Cardiac septum (tissue), 1 donor: ENCODE results near the gene PMS1. TPM values are rescaled to one million over a fixed set of nuclear protein-coding genes. Genes with fewer than 3 reads are reported as not detected.
"Not testable (repeated sequence)": the region's sequence is repeated elsewhere in the genome, so short reads cannot be mapped to it uniquely, and the experiment has no call there.

Experiments
- DNase-seq: peaks from one replicate; pipeline ENCODE4 v3.0.0-alpha.2; 2020; ENCODE audit warnings: low spot score
- intact Hi-C: fragments of 100-400 bp; cut with DNase I; formaldehyde crosslinking; loops from one replicate; pipeline ENCODE4 v1.14.0; 2022
- total RNA-seq: library from RNA; stranded (reverse); fragmentation: NEBNext Ultra II Directional; extraction: Animal tissue kit (Norgen Biotek cat#: 25700); gene quantifications from one replicate; pipeline ENCODE4 v1.2.1, GENCODE V29; 2021
- donor health status: DM: no; HTN: no; CAD: no.

PMS1 gene
- total RNA-seq, 1 donor from 2014 or later: 11.1 TPM

DNA sequence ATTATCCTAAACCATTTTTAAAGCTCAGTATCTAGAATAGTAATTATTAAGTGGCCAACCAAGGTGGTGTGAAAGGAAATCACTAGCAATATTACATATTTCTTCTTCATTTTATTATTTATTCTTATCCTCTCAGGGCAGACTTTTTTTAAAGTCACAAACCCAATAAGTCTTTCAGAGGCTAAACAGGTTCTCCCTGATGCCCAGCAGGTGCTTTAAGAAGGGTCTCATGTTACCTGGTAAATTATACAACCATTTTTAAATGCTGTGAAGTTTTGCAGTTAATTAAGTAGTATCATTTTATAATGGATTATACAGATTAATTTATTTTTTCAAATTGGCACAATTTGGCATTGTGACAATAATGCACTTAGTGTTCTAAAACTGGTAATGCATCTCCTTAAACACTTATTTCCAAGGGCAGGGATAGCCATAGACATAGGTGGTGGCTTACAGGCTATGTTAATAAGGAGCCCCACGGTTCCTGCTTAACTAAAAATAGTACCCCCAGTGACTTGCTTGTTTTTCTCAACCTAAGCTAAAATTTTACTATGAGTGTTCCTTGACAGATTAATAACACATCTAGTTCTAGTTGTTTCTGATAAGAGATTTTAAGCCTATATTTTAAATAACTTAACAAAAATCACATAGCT, 67.0 kb downstream of the PMS1 start:
- intact Hi-C loops: no loop called here
- DNase-seq: no peak

DNA sequence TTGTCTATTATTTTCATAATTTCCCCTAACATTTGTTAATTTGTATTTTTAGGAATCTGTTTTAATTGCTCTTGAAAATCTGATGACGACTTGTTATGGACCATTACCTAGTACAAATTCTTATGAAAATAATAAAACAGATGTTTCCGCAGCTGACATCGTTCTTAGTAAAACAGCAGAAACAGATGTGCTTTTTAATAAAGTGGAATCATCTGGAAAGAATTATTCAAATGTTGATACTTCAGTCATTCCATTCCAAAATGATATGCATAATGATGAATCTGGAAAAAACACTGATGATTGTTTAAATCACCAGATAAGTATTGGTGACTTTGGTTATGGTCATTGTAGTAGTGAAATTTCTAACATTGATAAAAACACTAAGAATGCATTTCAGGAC, 69.9 kb downstream of the PMS1 start:
- intact Hi-C loops: no loop called here
- no peak for DNase-seq

DNA sequence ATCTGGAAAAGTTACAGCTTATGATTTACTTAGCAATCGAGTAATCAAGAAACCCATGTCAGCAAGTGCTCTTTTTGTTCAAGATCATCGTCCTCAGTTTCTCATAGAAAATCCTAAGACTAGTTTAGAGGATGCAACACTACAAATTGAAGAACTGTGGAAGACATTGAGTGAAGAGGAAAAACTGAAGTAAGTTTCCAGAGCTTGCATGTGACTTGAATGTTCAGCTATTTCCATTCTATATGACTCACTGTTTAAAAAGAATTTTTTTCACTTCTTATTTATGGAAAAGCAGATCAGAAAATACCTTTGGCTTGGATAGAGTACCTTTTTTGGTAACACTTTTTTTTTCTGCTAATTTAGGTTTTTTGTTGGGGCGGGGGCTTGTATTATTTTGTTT, 70.7 kb downstream of the PMS1 start:
- intact Hi-C loops: no loop called here
- DNase-seq: no peak

DNA sequence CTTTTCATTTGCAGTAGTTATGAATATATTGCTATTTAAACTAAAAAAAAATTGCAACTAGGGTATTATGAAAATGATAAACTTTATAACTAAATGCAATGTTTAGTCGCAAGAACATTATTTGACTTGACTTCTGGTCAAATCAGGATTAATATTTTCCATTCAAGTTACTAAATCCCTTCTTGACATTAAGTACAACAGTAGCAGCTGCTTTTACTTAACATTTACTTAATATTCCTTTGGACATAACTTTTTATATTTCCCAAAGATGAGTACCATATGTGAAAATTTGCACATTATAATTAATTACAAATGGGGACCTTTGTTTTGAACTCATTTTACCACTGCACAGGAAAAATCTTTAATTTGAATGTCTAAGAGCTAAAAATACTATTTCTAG, 74.0 kb downstream of the PMS1 start:
- intact Hi-C loops: no loop called here
- no peak for DNase-seq

DNA sequence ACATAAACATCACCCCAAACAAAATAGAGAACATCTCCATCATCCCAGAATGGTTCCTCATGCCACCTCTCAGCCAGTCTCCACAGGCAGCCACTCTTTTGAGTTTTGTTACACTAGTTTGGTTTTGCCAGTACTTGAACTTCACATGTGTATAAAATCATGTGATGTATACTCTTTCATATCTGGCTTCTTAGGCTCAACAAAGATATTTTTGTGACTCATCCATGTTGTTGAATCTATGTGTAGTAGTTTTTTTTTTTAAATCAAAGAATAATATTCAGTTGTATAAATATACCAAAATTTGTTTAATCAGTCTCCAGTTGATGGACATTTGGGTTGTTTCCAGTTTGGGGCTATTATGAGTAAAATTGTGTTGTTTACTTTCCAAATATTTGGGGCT, 75.9 kb downstream of the PMS1 start:
- intact Hi-C loops: no loop called here
- no peak for DNase-seq

DNA sequence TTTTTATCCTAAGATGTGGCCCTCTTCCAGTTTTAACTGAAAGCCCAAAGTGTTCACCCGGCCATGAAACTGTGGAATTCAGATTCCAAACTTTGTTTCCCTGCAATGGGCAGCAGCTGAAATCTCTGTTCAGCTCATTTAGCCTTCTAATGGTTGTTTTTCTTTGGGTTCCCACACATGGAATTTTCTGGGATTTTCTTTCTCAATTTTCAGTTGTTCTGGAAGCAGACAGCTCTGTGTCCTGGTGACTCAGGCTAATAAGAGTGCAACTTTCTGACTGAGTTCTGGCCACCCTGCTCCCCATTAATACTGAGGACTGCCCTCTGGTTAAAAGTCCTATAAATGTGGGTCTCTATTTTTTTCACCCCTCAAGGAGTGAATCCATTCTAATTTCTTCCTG, 78.5 kb downstream of the PMS1 start:
- intact Hi-C loops: no loop called here
- DNase-seq: no peak

DNA sequence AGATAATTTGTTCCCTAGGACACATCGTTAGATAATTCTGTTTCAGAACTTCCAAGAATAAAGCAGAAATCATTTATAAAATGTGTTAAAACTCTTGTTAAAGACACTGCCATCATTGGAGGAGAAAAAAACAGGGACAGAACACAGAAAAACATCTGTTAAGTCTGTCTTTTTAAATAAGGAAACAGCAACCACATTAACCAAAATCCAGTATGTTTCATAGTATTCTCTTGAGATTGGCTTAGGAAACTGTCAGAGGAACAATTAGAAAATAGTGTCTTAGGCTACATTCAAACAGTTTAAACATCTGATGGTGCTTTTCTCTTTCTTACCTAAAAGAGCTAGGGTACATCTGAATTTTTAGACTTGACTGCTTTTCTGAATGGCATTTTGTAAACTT, 81.6 kb downstream of the PMS1 start:
- intact Hi-C loops: no loop called here
- no peak for DNase-seq

DNA sequence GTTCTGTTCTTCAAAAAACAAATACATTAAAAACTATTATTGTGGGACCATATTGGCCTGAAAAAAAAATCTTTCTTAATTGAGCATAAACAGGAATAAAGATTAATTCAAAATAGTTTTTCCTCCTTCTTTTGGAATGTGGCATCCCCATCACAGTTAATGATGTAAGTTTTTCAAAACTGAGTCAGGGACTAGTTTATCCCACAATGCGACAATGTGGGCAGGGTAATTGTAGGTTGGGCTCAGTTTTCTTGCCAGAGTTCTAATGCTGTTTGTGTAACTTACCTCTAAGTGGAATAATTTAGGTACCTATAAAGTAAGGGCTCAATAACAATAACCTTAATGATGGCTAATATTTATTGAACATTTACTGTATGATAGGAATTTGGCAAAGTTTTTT, 82.0 kb downstream of the PMS1 start:
- intact Hi-C loops: no loop called here
- no peak for DNase-seq

DNA sequence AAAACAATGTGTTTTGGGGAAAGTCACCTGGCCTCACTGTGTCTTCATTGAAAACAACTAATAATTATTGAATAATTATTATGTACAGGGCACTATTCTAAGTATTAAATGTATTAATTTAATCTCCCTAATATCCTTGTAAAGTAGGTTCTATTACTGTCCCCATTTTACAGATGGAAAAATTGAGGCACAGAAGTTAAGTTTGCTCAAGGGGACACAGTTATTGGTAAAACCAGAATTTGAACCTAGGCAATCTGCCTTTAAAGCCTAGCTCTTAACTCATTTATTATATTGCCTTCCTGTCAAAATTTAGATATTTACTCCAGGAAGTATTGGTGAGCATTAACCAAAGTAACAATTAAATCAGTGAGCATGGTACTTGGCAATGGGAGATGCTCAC, 84.6 kb downstream of the PMS1 start:
- intact Hi-C loops: no loop called here

DNA sequence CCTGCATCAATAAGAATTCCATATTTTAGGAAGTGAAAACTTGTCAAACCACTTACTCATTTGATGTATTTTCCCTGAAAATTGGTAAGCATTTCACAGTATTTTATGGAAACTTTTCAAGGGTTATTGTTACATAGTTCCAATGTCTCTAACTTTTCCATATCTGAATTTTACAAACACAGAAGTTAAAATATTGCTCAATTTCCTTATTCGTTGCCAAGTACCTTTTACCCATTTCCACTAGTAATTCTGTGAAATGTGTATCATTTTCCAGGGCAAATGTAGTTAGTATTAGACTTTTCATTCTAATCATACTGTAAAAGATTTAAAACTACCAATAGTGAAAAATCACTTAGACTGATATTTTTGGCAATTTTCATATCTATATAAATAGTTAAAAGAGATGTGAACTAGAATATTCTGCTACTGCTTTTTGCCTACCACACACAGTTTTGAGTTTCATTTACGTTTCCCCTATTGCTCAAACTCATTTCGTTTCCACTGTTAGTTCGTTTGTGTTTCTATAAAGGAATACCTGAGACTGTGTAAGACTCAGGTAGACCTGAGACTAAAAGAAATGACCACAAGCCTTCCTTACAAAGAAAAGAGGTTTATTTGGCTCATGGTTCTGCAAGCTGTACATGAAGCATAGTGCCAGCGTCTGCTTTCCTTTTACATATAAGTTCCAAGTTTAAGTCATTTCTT, 86.3 kb downstream of the PMS1 start:
- intact Hi-C loops: no loop called here
- no peak for DNase-seq

More for the DNA sequence above, 84.6 kb downstream of the PMS1 start:
- no peak for DNase-seq

DNA sequence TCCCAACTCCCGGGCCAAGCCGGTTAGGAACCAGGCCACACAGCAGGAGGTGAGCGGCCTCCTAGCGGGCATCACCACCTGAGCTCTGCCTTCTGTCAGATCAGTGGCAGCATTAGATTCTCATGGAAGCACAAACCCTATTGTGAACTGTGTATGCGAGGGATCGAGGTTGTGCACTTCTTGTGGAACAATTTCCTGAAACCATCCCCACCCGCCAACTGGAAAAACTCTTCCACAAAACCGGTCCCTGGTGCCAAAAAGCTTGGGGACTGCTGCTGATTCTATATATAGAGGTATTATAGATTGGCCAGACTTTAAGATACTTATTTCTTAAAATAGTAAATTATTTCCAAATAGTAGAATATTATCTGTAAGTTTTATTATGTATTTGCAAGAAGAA, 89.4 kb downstream of the PMS1 start:
- DNase-seq: no peak
- intact Hi-C loops: no loop called here

DNA sequence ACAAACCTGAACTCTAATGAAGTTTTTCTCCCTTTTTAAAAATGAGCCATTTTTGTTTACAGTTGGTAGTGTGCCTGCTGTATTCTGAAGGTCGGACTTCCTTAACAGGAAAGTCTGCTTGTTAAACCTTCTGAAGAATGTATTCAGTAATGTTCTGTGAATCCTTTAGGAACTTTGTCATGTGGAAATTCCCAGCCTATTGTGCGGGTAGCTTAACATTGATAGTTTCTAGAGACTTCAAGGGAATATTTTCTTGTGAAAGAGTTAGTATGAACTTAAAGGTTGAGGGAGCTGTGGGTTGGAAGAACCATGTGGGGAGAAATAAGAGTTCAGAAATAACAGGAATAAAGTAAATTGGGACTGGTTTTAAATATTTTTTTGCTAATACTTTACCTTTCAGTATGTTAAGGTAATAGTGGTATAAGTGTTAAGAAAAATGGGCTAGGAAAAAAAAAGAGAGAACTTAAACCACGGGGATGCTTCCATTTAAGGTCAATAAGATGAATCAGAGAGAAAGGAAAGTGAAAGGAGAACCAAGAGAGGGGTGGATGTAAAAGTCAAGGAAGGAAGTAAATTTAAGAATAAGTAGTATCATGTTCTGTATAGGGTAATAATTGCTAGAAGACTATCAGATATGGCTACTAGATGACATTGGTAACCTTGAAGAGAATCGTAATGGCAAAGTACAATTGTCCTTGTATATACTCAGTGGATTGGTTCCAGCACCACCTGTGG, 90.5 kb downstream of the PMS1 start:
- no peak for DNase-seq
- intact Hi-C loops: no loop called here

DNA sequence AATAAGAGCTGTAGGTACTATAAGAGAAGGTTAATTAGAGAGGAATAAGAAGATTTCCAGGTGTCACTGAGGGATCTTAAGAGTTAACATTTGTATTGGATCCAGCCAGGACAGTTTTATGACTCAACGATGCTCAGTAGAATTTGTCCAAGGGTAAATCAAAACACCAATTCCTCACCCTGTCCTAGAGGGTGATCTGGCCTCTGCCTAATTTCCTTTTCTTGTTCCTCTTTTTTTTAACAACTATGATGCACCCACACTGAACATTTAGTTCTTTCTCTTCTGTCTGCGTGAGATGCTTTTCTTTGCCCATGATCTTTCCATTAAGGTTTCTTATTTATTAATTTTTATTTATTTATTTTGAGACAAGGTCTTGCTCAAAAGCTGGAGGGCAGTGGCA, 92.0 kb downstream of the PMS1 start:
- no peak for DNase-seq
- intact Hi-C loops: no loop called here

DNA sequence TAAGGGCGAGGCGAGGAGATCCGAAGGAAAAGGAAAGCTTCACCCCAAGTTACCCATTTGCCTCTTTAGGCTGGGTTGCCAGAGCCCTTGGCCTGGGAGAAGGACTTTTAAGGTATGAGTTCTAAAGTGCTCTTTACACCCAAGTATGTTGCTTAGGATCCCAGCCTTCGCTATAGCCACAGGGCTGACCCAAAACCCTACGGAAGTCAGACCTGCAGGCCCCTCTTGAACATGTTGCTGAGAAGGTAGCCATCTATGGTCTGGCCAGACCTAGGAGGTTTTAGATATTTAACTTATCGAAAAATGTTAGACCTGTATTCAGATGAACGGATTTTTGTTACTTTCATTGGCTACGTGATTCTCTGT, 95.4 kb downstream of the PMS1 start:
- no peak for DNase-seq
- intact Hi-C loops: no loop called here

DNA sequence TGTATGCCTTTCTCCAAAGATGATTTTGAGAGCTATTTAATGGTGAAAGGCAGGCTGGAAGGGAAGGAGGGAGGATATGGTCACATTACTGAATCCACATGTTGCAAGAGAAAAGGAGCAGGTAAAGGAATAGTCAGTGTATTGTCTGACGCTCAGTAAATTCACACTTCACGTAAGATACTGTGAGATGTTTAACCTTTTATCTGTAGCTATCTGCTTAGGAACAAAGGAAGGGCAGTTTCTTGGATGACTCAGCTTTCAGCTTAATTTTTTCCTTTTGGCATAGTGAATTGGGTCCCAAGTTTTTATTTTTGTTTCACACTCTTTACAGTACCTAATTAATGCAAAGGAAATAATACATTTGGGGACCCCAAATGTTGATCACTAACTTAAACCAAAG, 96.2 kb downstream of the PMS1 start:
- intact Hi-C loops: no loop called here
- no peak for DNase-seq

DNA sequence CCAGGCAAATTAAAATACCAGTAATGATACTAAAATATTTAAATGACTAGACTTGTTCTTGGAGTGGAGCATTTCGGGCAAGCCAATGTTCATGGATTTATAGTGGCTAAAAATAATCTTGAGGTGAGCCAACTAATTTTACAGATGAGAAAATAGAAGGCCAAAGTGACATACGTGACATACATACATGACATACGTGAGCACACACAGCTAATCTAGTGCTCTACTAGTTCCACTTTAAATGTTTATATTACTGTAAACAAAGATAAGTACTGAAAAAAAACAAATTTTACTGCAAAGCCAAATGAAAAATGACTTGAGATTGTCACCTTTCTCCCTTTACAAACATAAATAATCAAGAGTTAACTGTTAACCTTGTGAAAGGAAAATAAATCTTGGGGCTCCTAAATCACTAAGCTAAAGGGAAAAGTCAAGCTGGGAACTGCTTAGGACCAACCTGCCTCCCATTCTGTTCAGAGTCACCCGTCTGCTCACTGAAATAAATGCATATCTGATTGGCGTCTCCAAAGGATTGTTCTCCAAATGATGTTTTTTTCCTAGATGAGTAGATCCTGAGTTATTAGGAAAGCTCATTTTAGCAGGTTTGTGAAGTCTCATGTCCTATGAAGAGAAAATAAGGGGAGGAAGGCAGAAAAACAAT, 96.7 kb downstream of the PMS1 start:
- no peak for DNase-seq
- intact Hi-C loops: no loop called here

DNA sequence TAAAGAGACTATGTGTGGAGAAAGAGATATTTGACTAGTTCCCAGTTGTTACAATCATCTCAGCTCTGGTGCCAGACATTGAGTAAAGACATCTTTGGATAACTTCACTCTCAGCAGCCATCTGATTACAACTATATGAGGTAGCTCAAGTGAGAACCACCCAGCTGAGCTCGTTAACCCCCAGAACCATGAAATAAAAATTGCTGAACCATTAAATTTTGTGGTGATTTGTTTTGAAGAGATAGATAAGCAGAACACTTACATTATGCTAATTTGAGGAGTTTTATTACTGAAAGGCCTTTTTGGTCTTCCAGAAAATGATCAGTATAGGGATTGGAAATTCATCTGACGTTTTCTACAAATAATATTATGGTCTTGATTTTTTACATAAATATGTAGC, 101.1 kb downstream of the PMS1 start:
- intact Hi-C loops: no loop called here
- no peak for DNase-seq

DNA sequence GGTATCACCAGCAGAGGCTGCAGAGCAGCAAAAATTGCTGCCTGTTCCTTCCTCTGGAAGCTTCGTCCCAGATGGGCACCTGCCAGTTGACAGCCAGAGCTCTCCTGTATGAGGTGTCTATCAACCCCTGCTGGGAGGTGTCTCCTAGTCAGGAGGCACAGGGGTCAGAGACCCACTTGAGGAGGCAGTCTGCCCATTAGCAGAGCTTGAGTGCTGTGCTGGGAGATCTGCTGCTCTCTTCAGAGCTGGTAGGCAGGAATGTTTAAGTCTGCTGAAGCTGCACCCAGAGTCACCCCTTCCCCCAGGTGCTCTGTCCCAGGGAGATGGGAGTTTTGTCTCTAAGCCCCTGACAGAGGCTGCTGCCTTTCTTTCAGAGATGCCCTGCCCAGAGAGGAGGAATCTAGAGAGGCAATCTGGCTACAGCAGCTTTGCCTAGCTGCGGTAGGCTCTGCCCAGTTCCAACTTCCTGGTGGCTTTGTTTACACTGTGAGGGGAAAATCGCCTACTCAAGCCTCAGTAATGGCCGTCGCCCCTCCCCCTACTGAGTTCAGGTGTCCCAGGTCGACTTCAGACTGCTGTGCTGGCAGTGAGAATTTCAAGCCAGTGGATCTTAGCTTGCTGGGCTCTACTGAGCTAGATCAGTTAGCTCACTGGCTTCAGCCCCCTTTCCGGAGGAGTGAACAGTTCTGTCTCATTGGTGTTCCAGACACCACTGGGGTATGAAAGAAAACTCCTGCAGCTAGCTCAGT, 108.5 kb downstream of the PMS1 start:
- intact Hi-C loops, DNase-seq: not testable (repeated sequence)

DNA sequence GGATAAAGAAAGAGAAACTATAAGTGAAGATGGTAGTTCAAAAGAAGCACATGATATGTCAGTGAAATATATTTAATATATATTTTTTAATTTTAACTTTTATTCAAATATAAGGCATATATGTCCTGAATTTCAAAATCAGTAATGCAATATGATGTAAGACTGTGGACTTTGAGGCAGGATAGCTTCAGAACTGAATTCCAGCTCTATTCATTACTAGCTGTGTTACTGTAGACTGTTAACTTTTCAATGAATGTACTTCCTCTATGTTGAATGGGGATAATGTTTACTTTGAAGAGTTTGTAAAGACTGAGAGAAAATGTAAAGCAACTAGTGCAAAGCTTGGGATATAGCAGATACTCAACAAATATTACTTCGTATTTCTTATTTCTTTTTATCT, 112.6 kb downstream of the PMS1 start:
- no peak for DNase-seq
- intact Hi-C loops: no loop called here

DNA sequence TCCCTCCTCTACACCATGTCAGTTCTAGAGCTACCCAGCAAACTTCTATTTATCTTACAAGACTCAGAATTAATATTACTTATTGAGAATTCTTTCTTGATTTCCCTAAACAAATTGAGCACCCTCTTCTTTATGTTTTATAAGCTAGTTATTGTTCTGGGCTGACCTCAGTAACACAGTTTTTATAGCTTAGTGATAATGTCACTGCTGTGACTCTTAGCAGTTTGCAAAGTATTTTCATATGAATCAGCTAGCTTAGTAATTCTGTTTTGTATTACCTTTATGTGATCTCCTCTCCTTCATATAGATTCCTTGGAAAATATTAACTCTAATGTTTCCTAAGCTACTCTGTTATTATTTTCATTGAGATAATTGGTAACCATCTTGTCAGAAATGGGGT, 114.9 kb downstream of the PMS1 start:
- intact Hi-C loops: no loop called here

More for the DNA sequence above, 114.9 kb downstream of the PMS1 start:
- no peak for DNase-seq
